ENCODE data around the gene BCL7C. TPM values are rescaled to one million over a fixed set of nuclear protein-coding genes. Genes with fewer than 3 reads are reported as not detected.

The BCL7C gene
- total and polyA plus RNA-seq, 2 of the 4 experiments (the other 2 are of a cell fraction) = 32.3 to 34.9 TPM

- in situ Hi-C loops (cut with MboI; ENCODE audit: low sequenced_read_pairs) (no loop called here), dilution Hi-C loops (cut with HindIII; ENCODE audit: low sequenced_read_pairs, unreplicated experiment) (no loop called here), intact Hi-C loops (cut with micrococcal nuclease) (loop anchor here (5.0 kb wide), 2 partner anchors 162 to 227 kb away; partner anchors contain the start of genes CFAP119, RNF40 and SRCAP)
- H3K4me1 ChIP-seq (ENCODE audit: control insufficient read depth, insufficient read depth, low read length) = peaks cover 2% of the 10 kb centered on the region; the same call in 1 of the 2 replicates
- ATAC-seq (ENCODE audit: low read depth) = no peak
- no TSS peak for BruUV-seq (replicated peaks)
- H2BK20ac ChIP-seq (ENCODE audit: low read depth, low read length) = no peak overlapping the region
- TF ChIP-seq MXI1 (IDR thresholded peaks at IDR 0.05; ENCODE audit: borderline replicate concordance, low read depth, low read length) (peak; percentile 84; the same call in 1 of the 2 replicates), BHLHE40 (IDR thresholded peaks at IDR 0.05; ENCODE audit: low read depth, low read length) (no peak)
- H3K23ac ChIP-seq (ENCODE audit: low read depth, low read length) = peak overlapping the region; percentile 53; the same call in 1 of the 2 replicates
- H3K79me1 ChIP-seq (ENCODE audit: low read depth in 1 of 2, low read length in 2 of 2) = peaks cover 4 to 49% of the 10 kb centered on the region in 2 experiments; a peak in 2 of 4 replicates
- H2BK120ac ChIP-seq (ENCODE audit: low read depth, low read length) = no peak overlapping the region
- H4K8ac ChIP-seq (ENCODE audit: low read depth in 2 of 2, low read length in 2 of 2) = peak overlapping the region in 1 of 2 experiments; percentile 39; a peak in 1 of 4 replicates
- POLR2A ChIA-PET (ENCODE audit: unreplicated experiment) = interaction anchor here (0.6 to 1.0 kb wide), 2 partner anchors 22 to 50 kb away, joined by 3 to 4 read pairs; no protein-coding TSS in a partner anchor
- H3K9me3 ChIP-seq (ENCODE audit: control insufficient read depth, insufficient read depth, low read length) = no peaks in the 10 kb centered on the region
- H4K91ac ChIP-seq (ENCODE audit: insufficient read depth, low read depth, low read length) = peak overlapping the region; percentile 29; the same call in 1 of the 2 replicates
- H3K4me3 ChIP-seq (ENCODE audit: insufficient read depth, low read depth, low read length) = peak overlapping the region; percentile 53
- peak overlapping the region; percentile 69 for H3K9ac ChIP-seq (ENCODE audit: low read depth, low read length)
- 4% methylated on average over 8 of the region's 53 CpGs; no CpG with 5 or more reads in 1 of the 2 experiments for whole genome bisulfite sequencing, 2 experiments (ENCODE audit: extremely low coverage in 2 of 2, insufficient read length in 1 of 2)
- peak overlapping the region; percentile 9; the same call in 1 of the 2 replicates for H2AK5ac ChIP-seq (ENCODE audit: low read depth, low read length)
- peak overlapping the region; percentile 83 for H2AFZ ChIP-seq (replicated peaks; ENCODE audit: low read length, poor library complexity)
- no peak for DNase-seq
- peak overlapping the region; percentile 13; the same call in 1 of the 2 replicates for H3K4ac ChIP-seq (ENCODE audit: low read depth, low read length)
- no peak overlapping the region for H3K56ac ChIP-seq (ENCODE audit: extremely low read depth, insufficient read depth, low read length)
- H4K5ac ChIP-seq (ENCODE audit: low read depth, low read length) = no peak overlapping the region
- H2AK9ac ChIP-seq (replicated peaks; ENCODE audit: low read depth, low read length, poor library complexity) = peak overlapping the region; percentile 98
- CTCF ChIA-PET = interaction anchor here (1.1 to 1.5 kb wide), 2 partner anchors 18 kb away, joined by 4 read pairs; no protein-coding TSS in a partner anchor
- H3K27ac ChIP-seq (ENCODE audit: insufficient read depth, low read length) = peak overlapping the region; percentile 21; the same call in 1 of the 2 replicates
- H4K20me1 ChIP-seq (ENCODE audit: insufficient read depth, low read length) = peaks cover 4% of the 10 kb centered on the region; the same call in 1 of the 2 replicates
- H3K36me3 ChIP-seq (ENCODE audit: control insufficient read depth, insufficient read depth, low read length) = peaks cover 17% of the 10 kb centered on the region; the same call in 1 of the 2 replicates
- no peak overlapping the region for H2BK15ac ChIP-seq (ENCODE audit: low read depth, low read length)
- H3K9me1 ChIP-seq (ENCODE audit: insufficient read depth, low read length) = no peaks in the 10 kb centered on the region
- peak overlapping the region; percentile 50 for H3K14ac ChIP-seq (replicated peaks; ENCODE audit: low read depth, low read length)
- H3K27me3 ChIP-seq (ENCODE audit: control insufficient read depth, insufficient read depth, low read length) = no peaks in the 10 kb centered on the region
- peak overlapping the region; percentile 83 for H3K4me2 ChIP-seq (ENCODE audit: low read depth, low read length)
- H3K18ac ChIP-seq (ENCODE audit: low read depth, low read length) = no peak overlapping the region
- no peak overlapping the region for H2BK5ac ChIP-seq (ENCODE audit: low read depth, low read length, poor library complexity, severe bottlenecking)
These were observed 30.4 kb upstream of the BCL7C start for GRCh38 chr16:30924076-30924912.
